ELR (cell line): Measurements from ENCODE around the gene ERGIC2.

Experiments used
- DNase-seq: peaks from one replicate; pipeline ENCODE4 v3.0.0-alpha.2; 2015; ENCODE audit warnings: low read depth

Gene ERGIC2

DNA sequence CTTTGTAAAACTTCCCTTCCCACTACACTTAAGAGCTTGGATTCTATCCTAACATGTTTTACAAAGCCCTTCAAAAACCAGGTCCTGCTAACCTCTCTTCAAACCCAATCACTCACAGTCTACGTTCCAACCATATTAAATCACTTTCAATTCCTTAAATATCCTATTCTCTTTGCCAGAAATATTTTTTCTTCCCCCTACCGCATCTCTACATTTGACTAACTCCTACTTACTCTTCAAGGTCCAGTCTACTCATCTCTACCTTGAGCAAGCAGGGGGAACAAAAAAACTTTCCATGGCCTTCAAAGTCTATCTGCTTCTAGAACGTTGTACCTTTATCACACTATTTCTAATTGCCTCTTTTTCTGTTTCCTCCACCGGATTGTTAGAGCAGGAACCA lies 6.1 kb downstream of the ERGIC2 start:
- DNase-seq: no peak

DNA sequence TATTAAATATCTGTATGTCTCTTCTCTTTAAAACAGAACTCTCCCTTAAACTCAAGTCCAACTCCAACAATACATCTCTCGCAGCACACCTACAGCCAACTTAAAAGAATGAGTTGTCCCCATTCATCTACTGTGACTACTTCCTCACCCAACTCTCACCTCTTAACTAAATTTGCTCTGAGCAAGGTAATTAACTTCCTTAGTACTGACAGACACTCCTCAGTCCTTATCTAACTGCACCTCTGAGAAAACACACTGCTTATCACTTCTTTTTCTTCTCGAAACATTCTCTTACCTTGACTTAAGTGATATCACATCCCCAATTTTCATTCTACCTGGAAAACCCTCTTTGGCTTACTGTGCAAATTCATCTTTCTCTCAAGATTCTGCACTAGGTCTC lies 7.0 kb downstream of the ERGIC2 start:
- DNase-seq: no peak

DNA sequence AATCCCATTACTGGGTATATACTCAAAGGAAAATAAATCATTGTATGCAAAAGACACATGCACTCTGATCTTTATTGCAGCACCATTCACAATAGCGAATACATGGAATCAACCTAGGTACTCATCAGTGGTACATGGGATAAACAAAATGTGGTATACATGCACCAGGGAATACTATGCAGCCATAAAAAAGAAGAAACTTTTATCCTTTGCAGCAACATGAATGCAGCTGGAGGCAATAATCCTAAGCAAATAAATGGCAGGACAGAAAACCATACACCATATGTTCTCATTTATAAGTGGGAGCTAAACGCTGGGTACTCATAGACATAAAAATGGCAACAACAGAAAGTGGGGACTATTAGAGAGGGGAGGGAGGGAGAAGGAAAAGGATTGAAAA lies 15.9 kb downstream of the ERGIC2 start:
- no peak for DNase-seq

DNA sequence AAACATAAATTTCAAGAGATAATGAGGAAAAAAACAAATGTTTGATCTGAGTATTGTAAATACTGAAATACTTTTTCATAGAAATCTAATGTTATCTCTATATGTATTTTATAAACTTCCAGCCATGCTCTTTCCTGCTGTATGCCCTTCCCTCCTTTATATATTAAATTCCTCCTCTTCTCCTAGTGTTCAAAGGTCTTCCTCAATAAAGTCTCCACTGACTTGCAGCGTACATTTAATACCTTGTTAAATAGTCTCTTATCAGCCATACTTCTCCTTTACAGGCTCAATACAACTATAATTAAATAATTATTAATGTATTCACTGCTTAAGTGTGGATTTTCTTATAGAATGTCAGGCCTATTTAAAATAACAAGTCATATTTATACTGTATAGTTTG lies 26.0 kb downstream of the ERGIC2 start:
- no peak for DNase-seq

DNA sequence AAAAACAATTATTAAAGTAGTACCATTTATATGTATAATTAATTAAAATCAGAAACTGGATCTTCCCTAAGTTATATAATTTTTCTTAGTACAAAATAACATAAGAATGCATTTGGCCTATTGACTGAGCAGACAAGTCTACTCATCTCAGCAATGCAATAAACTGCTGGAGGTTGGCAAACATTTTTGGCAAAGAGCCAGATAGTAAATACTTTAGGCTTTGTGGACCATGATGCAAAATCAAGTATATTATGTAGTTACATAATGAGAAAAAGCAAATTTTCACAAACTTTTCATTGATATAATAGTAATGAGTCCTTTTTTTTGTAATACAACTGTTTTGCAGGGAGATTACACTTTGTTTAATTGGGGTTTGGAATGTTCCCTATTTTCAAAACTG lies 30.9 kb downstream of the ERGIC2 start:
- peak; percentile 20 for DNase-seq

DNA sequence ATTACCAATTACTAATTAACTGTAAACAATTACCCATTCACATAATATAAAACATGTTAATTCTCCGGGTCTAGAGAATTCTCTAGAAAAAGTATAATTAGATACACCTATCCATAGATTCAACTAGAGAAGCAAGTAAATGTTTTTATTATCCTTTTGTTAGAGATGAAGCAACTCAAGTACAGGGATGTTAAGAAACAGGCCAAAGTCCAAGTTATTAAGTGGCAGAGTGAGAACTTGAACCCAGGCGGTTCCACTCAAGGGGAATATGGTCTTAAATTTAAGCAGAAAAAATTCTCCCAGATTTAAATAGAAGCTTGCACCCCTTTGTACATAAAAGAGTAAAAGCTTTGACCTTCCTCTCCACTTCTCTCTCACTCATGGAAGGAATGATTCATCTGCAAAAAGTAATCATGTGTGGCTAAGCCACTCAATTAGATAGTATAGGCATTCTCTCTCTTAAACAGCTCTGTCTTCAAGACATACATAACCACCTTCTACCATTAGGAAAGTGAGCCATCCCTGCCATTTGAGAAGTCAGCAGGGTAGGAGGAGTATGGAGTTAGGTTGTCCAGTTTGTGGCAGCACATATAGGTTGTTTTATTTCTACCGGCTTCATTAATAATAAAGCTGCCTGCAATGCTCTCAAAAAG lies 34.1 kb downstream of the ERGIC2 start:
- no peak for DNase-seq

DNA sequence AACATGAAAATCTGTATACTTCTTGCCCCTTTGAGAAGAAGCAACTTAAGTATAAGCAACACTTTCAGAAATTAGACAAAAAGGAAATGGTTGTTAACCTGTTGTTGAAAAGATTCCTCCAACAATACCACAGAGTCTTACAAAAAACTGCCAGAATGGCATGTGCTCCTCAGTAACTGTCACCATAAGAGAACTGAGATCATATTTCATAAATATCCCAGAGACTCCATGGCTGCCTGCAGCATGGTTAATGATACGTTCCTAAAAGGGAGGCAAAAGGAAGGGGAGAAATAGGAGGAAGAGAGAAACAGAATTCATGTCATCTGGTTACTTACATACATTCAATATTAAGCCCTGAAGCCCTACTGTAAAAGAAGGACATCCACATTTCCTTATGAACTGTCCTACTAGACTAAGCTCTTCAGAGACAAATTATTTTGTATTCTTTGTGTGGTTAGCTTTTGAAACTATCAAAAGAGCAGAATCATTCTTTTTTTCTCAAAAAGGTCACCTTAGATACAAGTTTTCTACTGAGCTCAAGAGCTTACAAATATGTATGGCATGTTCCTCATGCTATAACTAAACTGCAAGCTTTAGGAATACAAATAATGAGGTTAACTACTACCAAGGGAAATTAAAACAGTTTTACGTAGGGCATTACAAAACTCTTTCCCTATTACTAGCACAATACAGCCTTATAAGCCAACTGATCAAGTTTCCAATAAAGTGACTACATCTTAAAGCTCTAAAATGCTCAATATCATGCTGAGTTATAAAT lies 37.8 kb downstream of the ERGIC2 start:
- DNase-seq: no peak

DNA sequence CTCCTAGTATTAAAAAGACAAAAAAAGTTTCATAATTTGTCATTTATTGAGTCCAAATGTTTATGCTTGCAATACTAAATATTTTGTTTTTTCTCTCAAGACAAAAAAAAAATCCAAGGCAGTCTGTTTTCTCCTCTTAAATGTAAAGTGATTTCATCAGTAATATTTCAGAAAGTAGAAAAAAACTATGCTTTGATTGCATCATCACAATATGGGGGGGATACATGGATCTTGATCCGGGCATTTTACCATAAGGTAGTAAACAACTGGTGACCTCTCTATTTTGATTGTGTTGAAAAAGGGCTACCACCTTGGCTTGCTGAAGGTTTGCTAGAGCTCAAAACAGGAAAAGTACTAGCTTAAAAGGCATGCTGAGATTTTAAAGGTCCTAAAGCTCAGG lies 43.6 kb downstream of the ERGIC2 start:
- DNase-seq: no peak

DNA sequence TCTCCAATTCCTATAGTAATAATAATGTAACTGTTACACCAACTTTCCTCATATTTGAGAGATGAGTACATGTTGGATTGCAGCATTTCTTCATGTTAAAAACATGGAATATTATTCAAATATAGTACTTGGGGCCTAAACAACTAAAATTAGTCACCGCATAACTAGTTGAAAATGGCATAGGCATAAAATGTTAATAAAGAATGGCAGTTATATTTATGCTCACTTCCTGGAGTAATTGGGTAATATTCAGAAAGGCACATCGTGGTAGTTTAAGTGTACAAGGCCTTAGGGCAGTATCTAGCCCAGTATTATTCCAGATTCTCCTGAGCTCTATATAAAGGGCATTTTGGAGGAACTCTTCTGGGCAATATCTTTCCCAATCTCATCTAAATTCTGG lies 46.0 kb downstream of the ERGIC2 start:
- DNase-seq: peak; percentile 7

DNA sequence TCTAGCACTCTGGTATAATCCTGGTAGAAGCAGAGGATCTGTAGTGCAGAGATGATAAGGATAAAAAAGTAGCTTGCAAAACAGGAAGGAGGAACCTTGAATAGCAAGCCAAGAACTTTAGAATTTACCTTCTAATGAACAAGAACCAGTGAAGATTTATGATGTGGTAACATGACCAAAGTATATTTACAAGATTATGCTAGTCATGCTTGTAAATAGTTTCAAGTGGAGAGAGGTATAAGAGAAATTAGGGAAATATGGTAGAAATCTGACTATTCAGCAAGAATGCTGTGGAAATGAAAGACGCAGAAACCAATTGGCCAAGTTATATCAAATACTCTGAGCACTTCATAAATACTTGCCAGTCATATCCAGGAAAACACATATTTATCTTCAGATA lies 47.8 kb downstream of the ERGIC2 start:
- no peak for DNase-seq

DNA sequence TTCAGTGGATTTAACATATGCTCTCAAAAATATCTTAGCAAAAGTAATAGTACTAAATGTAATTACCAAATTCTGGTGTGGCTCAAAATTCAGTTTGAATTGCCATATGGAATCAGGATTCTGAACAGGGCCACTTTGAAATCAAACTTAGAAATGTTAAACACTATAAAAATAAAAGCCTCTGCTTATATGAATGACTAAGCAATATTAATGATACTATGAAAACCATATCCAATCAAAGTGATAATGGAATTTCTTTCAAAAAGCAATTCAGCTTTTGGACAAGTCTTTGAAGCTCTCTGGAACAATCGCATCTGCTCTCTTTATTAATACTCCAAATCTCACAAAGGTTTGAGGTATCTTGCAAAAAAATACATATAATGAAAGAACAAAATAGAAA lies 51.6 kb downstream of the ERGIC2 start:
- DNase-seq: no peak

DNA sequence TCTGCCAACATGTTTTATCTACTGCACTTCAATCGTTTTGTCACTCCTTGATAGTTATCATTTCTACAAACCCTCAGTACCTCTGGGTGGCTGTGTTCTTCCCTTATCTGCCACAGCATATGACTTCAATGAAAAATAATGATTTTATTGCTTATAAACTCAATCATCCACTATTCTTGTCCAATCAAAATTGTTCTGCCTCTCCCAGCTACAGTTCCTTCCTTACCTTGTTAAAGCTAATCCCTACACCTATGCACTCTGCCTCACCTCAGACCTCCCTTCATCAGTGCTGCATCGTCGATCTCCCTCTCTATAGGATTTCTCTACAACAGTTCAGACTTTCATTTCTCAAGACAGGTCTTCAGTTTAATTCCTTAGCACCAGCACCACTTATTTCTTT lies 58.8 kb downstream of the ERGIC2 start:
- DNase-seq: no peak

DNA sequence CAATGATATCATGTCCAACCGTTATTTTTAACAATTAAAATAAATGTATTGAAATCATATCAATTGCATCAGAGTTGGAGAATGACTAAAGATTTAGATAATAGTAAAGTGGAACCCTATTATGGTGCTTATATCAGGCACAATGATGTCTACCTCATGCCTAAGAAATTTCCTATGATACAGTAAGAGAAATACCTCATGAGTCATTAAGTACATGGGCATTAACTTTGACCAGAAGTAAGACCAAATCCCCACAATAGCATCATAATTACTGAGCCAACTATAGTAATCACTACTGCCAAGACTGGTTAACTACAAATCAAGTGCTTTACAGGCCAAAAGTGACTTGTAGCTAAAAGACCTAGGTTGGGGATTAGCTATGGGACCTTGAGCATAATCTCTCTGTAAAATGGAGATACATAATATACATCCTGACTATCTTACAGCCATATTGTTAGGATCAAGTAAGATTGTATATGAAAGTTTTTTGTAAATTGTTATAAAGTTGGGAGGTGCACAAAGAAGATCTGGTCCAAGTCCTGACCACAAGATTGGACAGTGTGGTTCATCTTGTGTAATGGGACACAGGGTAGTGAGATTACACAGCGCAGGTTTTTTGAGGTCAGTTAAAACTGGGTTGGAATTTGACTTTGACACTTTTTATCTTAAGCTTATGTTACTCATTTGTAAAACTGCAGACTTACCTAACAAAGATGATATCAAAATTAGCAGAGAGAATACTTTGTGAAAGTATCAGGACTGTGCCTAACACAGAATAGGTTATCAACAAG lies 60.5 kb downstream of the ERGIC2 start:
- peak; percentile 89 for DNase-seq

DNA sequence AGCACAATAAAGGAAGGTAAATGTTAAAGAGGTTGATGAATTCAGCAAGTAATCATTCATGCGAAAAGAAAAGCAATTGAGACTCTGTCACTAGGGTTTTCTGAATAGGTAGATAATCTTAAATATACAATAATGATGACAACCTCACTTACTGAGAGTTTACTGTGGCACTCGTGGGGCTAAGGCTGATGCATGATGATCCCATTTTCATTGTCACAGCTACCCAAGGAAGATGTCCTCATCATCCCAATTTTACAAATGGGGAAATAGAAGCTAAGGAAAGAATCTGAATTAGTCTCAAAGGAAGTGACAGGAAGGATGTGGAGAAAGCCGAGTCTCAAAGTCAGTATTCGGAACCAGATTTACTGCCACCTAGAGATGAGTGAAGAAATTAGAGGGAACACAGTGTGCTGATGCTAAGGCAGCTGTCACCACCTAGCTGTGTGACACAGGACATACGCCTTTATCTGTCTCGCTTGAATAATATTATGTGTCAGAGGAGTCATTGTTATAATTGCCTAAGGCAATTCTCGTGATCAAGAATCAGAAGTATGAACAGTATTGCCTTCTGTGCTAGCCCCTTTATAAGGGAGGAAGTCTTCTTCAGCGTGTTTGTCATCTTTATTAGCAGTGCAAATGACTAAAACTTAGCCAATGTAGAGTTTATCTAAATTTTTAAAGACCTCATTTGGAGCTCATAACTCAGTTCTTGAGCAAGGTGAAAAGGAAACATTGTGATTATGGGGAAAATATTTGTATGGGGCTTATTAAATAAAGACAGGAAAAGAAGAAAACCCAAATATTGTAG lies 63.2 kb downstream of the ERGIC2 start:
- DNase-seq: peak; percentile 55

DNA sequence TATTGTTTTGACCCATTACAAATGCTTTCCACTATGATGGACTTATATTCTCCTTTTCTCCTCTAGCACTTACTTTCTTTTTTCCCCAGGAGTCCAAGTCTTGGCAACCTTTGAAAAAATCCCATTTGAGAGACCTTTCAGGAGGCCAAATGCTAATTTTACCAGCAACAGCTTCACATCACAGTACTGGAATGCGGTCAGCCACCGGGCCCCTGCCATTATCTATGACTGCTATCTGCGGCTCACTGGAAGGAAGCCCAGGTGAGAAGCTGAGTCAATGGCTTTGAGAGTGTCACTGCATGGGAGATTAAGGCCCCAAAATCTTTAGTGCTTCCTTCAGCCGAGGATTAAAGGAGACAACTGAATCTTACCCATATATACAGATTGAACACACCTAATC lies 64.2 kb downstream of the ERGIC2 start:
- peak; percentile 37 for DNase-seq

DNA sequence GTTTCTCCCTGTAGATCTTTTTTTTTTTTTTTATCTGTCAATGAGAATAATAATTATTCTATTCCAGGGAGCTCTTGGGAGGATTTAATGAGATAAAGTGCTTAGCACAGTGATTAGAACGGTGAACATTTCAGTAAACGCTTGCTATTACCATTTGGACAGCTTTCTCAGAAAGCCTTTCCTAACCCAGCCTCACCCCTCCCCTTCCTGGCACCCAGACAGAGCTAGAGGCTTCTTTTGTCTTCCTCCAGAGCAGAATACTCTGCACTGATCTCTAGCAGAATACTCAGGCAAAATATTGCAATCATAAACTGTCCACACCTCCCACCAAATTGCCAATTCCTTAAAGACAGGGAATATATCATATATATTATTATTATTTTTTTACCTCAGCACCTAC lies 66.6 kb downstream of the ERGIC2 start:
- DNase-seq: no peak

DNA sequence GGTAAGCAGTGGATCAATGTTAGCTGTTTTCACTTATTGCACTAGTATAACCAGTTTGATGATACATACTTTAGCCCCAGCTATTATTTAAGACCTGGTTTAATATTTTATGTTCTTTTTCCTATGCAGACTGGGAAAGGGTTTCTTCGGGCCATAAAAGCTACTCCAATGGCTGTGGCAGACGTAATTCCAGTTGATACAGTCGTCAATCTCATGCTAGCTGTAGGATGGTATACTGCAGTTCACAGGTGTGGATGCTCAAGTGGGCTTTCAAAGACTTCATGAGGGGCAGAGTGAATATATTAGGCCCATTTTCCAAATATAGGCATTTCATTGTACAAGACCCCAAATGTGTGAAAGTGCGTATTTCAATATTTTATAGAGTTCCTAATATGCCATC lies 70.1 kb downstream of the ERGIC2 start:
- DNase-seq: no peak

DNA sequence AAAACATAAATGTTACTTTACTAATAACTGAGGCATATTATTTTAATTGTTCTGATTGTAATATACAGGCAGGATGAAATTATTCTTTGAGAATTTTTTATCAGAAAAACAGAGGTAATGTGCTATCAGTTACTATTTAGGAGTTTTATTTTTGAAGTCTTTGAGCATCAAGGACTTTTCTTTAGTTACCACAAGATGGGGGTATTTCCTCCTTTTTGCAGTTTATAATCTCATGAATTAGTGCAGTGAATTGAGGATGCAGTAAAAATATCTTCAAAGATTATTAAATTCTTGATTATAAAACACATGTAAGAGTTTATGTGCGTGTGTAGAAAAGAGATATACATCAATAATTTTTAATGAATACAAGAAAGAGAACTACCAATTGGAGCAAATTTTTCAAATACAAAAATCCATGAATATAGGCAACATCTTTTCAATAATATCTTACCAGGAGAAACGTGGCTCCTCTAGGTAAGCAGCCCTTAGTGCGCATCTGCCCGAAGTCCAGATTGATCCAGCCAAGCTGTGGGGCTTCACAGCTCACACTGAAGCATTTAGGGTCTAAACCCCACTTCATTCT lies 71.6 kb downstream of the ERGIC2 start:
- DNase-seq: peak; percentile 49

DNA sequence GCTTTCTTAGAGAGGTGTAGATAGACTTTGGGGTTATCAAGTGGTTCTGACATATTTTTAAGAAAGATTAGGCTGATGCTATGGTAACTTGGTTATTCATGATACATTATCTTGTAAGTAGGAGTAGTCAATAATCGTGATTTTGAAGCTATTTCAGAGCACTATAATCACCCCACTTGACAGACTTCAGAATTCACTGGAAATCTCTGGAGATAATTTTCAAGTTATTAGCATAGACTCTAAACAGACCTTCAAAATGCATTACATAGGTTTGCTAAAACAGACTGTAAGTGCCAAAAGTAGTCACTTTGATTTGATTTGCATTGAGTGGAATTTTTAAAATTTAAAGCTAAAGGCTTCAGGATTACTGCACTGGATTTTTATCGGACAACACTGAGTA lies 74.3 kb downstream of the ERGIC2 start:
- no peak for DNase-seq

DNA sequence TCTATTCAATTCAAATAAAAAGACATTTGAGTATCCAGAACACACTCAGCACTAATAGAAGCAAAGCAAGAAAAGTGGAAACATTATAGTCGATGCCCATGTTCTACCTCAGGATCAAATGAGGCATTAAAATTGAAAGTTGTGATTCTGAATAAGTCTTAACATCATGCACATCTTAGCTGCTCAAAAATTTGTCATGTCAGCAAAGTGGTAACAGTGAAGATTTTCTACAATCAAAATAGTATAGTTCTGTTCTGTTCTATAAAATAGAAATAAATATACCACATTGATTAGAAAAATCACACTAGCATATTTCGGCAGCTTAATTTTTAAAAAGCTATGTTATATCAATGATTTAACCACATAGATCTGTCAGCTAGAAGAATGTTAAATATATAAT lies 74.7 kb downstream of the ERGIC2 start:
- no peak for DNase-seq

DNA sequence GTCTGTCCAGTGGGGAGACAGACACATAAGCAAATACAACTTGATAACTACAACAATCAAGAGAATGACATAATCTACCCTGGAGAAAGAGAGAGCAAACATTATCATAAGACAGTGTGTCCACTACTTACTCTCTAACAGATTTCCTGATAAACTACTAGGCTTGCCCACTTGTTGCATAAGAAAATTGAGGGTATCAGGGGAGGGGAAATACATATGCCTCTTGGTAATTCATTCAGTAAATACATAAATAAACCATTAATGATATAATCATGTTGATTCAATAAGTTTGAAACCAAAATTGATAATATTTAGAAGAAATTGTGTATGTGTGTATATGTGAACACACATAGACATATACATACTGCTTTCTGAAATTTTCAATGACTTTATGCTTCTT lies 76.6 kb downstream of the ERGIC2 start:
- DNase-seq: no peak

DNA sequence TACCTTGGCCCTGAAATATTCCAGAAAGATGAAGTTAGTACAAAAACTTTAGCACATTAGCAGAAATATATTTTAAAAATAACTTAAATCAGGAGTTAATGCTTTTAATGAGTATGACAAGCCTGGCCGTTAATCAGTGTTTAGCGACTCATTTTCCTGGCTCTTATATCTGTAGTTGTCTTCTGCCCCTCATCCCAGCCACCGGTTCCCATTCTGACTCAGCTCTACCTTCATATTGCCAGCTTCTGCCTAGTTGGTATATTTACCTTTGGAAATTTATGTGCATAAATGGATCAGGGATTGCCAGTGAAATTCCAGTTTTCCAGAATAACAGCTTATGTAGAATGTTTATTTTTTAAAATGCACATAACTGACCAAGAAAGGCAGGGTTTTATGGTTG lies 79.9 kb downstream of the ERGIC2 start:
- DNase-seq: no peak
